ENCODE measurements around the gene NUDT8. TPM values are rescaled to one million over a fixed set of nuclear protein-coding genes. Genes with fewer than 3 reads are reported as not detected.

NUDT8 gene
- polyA plus RNA-seq (2013, experiment 1 of 2) = 4.2 TPM
- 3.9 TPM for polyA plus RNA-seq (2013, experiment 2 of 2)

GRCh38 chr11:67629386-67630227, at the start of gene NUDT8:
NUDT8 (minus strand) TSS chr11:67629937; CDS start chr11:67629911, 26 bp downstream.
- Histone ChIP-seq H3K79me1 (ENCODE audit: low read length) (no peaks in the 10 kb centered on the region), H3K56ac (ENCODE audit: low read length) (peak within 1 kb of the TSS; percentile 97), H3K18ac (ENCODE audit: low read length) (peak within 1 kb of the TSS; percentile 31), H4K8ac (ENCODE audit: low read depth, low read length) (no peak within 1 kb of the TSS), H3K27me3 (ENCODE audit: insufficient read depth, low read length, poor library complexity) (no peaks in the 10 kb centered on the region), H4K5ac (ENCODE audit: low read length) (no peak within 1 kb of the TSS), H3K36me3 (ENCODE audit: control insufficient read depth, insufficient read depth, low read length) (no peaks in the 10 kb centered on the region), H3K9ac (ENCODE audit: low read length) (peak within 1 kb of the TSS; percentile 92), H3K4me3 (ENCODE audit: low read length) (peak within 1 kb of the TSS; percentile 58), H3K4me2 (ENCODE audit: low read length) (peak within 1 kb of the TSS; percentile 93), H2BK15ac (replicated peaks; ENCODE audit: low read depth) (no peak within 1 kb of the TSS), H3K79me2 (ENCODE audit: control insufficient read depth, insufficient read depth, low read length) (no peaks in the 10 kb centered on the region), H3K23ac (ENCODE audit: low read length) (no peak within 1 kb of the TSS), H3K4ac (ENCODE audit: low read depth, low read length) (no peak within 1 kb of the TSS), H3K4me1 (ENCODE audit: control insufficient read depth, low read depth, low read length) (peaks cover 5% of the 10 kb centered on the region), H2BK5ac (ENCODE audit: low read length) (peak within 1 kb of the TSS; percentile 55), H2BK120ac (ENCODE audit: low read depth, low read length) (no peak within 1 kb of the TSS), H2AK5ac (ENCODE audit: low read length) (no peak within 1 kb of the TSS), H3K27ac (ENCODE audit: low read depth, low read length) (peak within 1 kb of the TSS; percentile 91)
- peak; percentile 92 for DNase-seq
- WGBS (ENCODE audit: extremely low coverage, insufficient coverage, low lambda C conversion rate) = no CpG with 5 or more reads among the region's 102 CpGs

GRCh38 chr11:67675058-67675747, 45.5 kb upstream of the NUDT8 start:
- no peak overlapping the region for H3K4me3 ChIP-seq (ENCODE audit: low read length)
- H3K36me3 ChIP-seq (ENCODE audit: control insufficient read depth, insufficient read depth, low read length) = no peaks in the 10 kb centered on the region
- H4K8ac ChIP-seq (ENCODE audit: low read depth, low read length) = no peak overlapping the region
- no peaks in the 10 kb centered on the region for H3K27me3 ChIP-seq (ENCODE audit: insufficient read depth, low read length, poor library complexity)
- H2AK5ac ChIP-seq (ENCODE audit: low read length) = no peak overlapping the region
- H2BK15ac ChIP-seq (replicated peaks; ENCODE audit: low read depth) = no peak overlapping the region
- H3K4me1 ChIP-seq (ENCODE audit: control insufficient read depth, low read depth, low read length) = no peaks in the 10 kb centered on the region
- H3K18ac ChIP-seq (ENCODE audit: low read length) = no peak overlapping the region
- no peaks in the 10 kb centered on the region for H3K79me2 ChIP-seq (ENCODE audit: control insufficient read depth, insufficient read depth, low read length)
- H3K4me2 ChIP-seq (ENCODE audit: low read length) = no peak overlapping the region
- H3K9ac ChIP-seq (ENCODE audit: low read length) = no peak overlapping the region
- H2BK5ac ChIP-seq (ENCODE audit: low read length) = no peak overlapping the region
- no peak overlapping the region for H3K23ac ChIP-seq (ENCODE audit: low read length)
- no peak overlapping the region for H2BK120ac ChIP-seq (ENCODE audit: low read depth, low read length)
- H3K4ac ChIP-seq (ENCODE audit: low read depth, low read length) = no peak overlapping the region
- no peaks in the 10 kb centered on the region for H3K79me1 ChIP-seq (ENCODE audit: low read length)
- no peak overlapping the region for H3K56ac ChIP-seq (ENCODE audit: low read length)
- H3K27ac ChIP-seq (ENCODE audit: low read depth, low read length) = no peak overlapping the region
- no peak for DNase-seq
- no CpG with 5 or more reads among the region's 12 CpGs for WGBS (ENCODE audit: extremely low coverage, insufficient coverage, low lambda C conversion rate)
- H4K5ac ChIP-seq (ENCODE audit: low read length) = no peak overlapping the region

GRCh38 chr11:67674442-67674871, 44.7 kb upstream of the NUDT8 start, which contains the start of gene ALDH3B2:
ALDH3B2 (minus strand) TSS chr11:67674623; CDS start chr11:67666935, 7,688 bp downstream.
- Histone ChIP-seq H3K27me3 (ENCODE audit: insufficient read depth, low read length, poor library complexity) (no peaks in the 10 kb centered on the region), H3K4me1 (ENCODE audit: control insufficient read depth, low read depth, low read length) (no peaks in the 10 kb centered on the region), H2BK5ac (ENCODE audit: low read length) (no peak within 1 kb of the TSS), H3K79me2 (ENCODE audit: control insufficient read depth, insufficient read depth, low read length) (no peaks in the 10 kb centered on the region), H2AK5ac (ENCODE audit: low read length) (no peak within 1 kb of the TSS), H3K56ac (ENCODE audit: low read length) (peak within 1 kb of the TSS; percentile 30), H3K4ac (ENCODE audit: low read depth, low read length) (no peak within 1 kb of the TSS), H3K4me2 (ENCODE audit: low read length) (no peak within 1 kb of the TSS), H4K8ac (ENCODE audit: low read depth, low read length) (no peak within 1 kb of the TSS), H4K5ac (ENCODE audit: low read length) (no peak within 1 kb of the TSS), H3K9ac (ENCODE audit: low read length) (no peak within 1 kb of the TSS), H2BK120ac (ENCODE audit: low read depth, low read length) (no peak within 1 kb of the TSS), H3K79me1 (ENCODE audit: low read length) (no peaks in the 10 kb centered on the region), H3K18ac (ENCODE audit: low read length) (no peak within 1 kb of the TSS), H3K23ac (ENCODE audit: low read length) (no peak within 1 kb of the TSS), H3K36me3 (ENCODE audit: control insufficient read depth, insufficient read depth, low read length) (no peaks in the 10 kb centered on the region), H3K4me3 (ENCODE audit: low read length) (no peak within 1 kb of the TSS), H2BK15ac (replicated peaks; ENCODE audit: low read depth) (no peak within 1 kb of the TSS), H3K27ac (ENCODE audit: low read depth, low read length) (no peak within 1 kb of the TSS)
- DNase-seq = peak; percentile 72
- no CpG with 5 or more reads among the region's 8 CpGs for WGBS (ENCODE audit: extremely low coverage, insufficient coverage, low lambda C conversion rate)

GRCh38 chr11:67673902-67674301, 44.2 kb upstream of the NUDT8 start:
- no peaks in the 10 kb centered on the region for H3K36me3 ChIP-seq (ENCODE audit: control insufficient read depth, insufficient read depth, low read length)
- no peak overlapping the region for H2BK15ac ChIP-seq (replicated peaks; ENCODE audit: low read depth)
- H3K56ac ChIP-seq (ENCODE audit: low read length) = no peak overlapping the region
- no peak overlapping the region for H4K8ac ChIP-seq (ENCODE audit: low read depth, low read length)
- no peak overlapping the region for H3K4ac ChIP-seq (ENCODE audit: low read depth, low read length)
- no peaks in the 10 kb centered on the region for H3K27me3 ChIP-seq (ENCODE audit: insufficient read depth, low read length, poor library complexity)
- WGBS (ENCODE audit: extremely low coverage, insufficient coverage, low lambda C conversion rate) = no CpG with 5 or more reads among the region's 8 CpGs
- H4K5ac ChIP-seq (ENCODE audit: low read length) = no peak overlapping the region
- H3K18ac ChIP-seq (ENCODE audit: low read length) = no peak overlapping the region
- no peak overlapping the region for H3K4me3 ChIP-seq (ENCODE audit: low read length)
- H3K9ac ChIP-seq (ENCODE audit: low read length) = no peak overlapping the region
- no peaks in the 10 kb centered on the region for H3K79me1 ChIP-seq (ENCODE audit: low read length)
- H3K4me2 ChIP-seq (ENCODE audit: low read length) = no peak overlapping the region
- H3K79me2 ChIP-seq (ENCODE audit: control insufficient read depth, insufficient read depth, low read length) = no peaks in the 10 kb centered on the region
- no peaks in the 10 kb centered on the region for H3K4me1 ChIP-seq (ENCODE audit: control insufficient read depth, low read depth, low read length)
- H2AK5ac ChIP-seq (ENCODE audit: low read length) = no peak overlapping the region
- no peak overlapping the region for H2BK120ac ChIP-seq (ENCODE audit: low read depth, low read length)
- no peak overlapping the region for H3K27ac ChIP-seq (ENCODE audit: low read depth, low read length)
- no peak for DNase-seq
- no peak overlapping the region for H2BK5ac ChIP-seq (ENCODE audit: low read length)
- H3K23ac ChIP-seq (ENCODE audit: low read length) = no peak overlapping the region

GRCh38 chr11:67673358-67673757, 43.6 kb upstream of the NUDT8 start:
- WGBS (ENCODE audit: extremely low coverage, insufficient coverage, low lambda C conversion rate) = no CpG with 5 or more reads among the region's 7 CpGs
- Histone ChIP-seq H3K56ac (ENCODE audit: low read length) (no peak overlapping the region), H4K8ac (ENCODE audit: low read depth, low read length) (no peak overlapping the region), H3K79me2 (ENCODE audit: control insufficient read depth, insufficient read depth, low read length) (no peaks in the 10 kb centered on the region), H2BK15ac (replicated peaks; ENCODE audit: low read depth) (no peak overlapping the region), H3K4me1 (ENCODE audit: control insufficient read depth, low read depth, low read length) (no peaks in the 10 kb centered on the region), H3K4me3 (ENCODE audit: low read length) (no peak overlapping the region), H2BK120ac (ENCODE audit: low read depth, low read length) (no peak overlapping the region), H4K5ac (ENCODE audit: low read length) (no peak overlapping the region), H3K27ac (ENCODE audit: low read depth, low read length) (no peak overlapping the region), H3K23ac (ENCODE audit: low read length) (no peak overlapping the region), H3K79me1 (ENCODE audit: low read length) (no peaks in the 10 kb centered on the region), H3K18ac (ENCODE audit: low read length) (no peak overlapping the region), H3K9ac (ENCODE audit: low read length) (no peak overlapping the region), H3K27me3 (ENCODE audit: insufficient read depth, low read length, poor library complexity) (no peaks in the 10 kb centered on the region), H3K36me3 (ENCODE audit: control insufficient read depth, insufficient read depth, low read length) (no peaks in the 10 kb centered on the region), H3K4me2 (ENCODE audit: low read length) (no peak overlapping the region), H2BK5ac (ENCODE audit: low read length) (no peak overlapping the region), H3K4ac (ENCODE audit: low read depth, low read length) (no peak overlapping the region), H2AK5ac (ENCODE audit: low read length) (no peak overlapping the region)
- DNase-seq = no peak
